HCT116 (cell line): Measurements from ENCODE around the gene RPP21. TPM values are rescaled to one million over a fixed set of nuclear protein-coding genes. Genes with fewer than 3 reads are reported as not detected.

Source experiments
- ATAC-seq: fragments of 200-7000 bp; cut with Tn5 transposase; 2 replicates; pipeline ENCODE4 v1.9.1; 2020; ENCODE audit warnings: mild to moderate bottlenecking, moderate library complexity
- BruUV-seq: library from RNA; stranded (reverse); fragments of 400-500 nt; replicated peaks from 2 replicates; lab custom pipeline; 2021; lab: Mats Ljungman, UMichigan
- CTCF ChIA-PET: fragments of 300-600 bp; sonication (Branson Sonifier 250); formaldehyde crosslinking; loops from one replicate; lab custom pipeline; 2021; ENCODE audit warnings: antibody characterized with exemption; lab: Charles Lee
- POLR2A ChIA-PET: fragments of 300-600, 350-600 bp; sonication (Branson Sonifier 250); formaldehyde crosslinking; loops from one replicate; lab custom pipeline; 2021; ENCODE audit warnings: antibody characterized with exemption; lab: Charles Lee
- RAD21 ChIA-PET, 2 experiments: fragments of 300-600 bp; sonication (Branson Sonifier 250); formaldehyde crosslinking; loops; one replicate each; lab custom pipeline; 2023; ENCODE audit warnings: low total read pairs in 2 of 2; ENCODE audit not compliant: uncharacterized antibody in 2 of 2, unreplicated experiment in 2 of 2, low non-redundant PET in 1 of 2; lab: Charles Lee
- DNase-seq: peaks from one replicate; pipeline ENCODE4 v3.0.0-alpha.2; 2010; ENCODE audit warnings: low read depth, low spot score
- H2AFZ ChIP-seq: fragments of 200-600 bp; shearing (Covaris generic), sonication (generic); 2 replicates; pipeline ENCODE4 v1.6.1; 2017; ENCODE audit warnings: low read depth, mixed run types, mixed read lengths, antibody characterized with exemption, low read length; ENCODE audit not compliant: poor library complexity, severe bottlenecking
- H3K27ac ChIP-seq: 2 replicates; pipeline ENCODE4 v1.5.1; 2012; ENCODE audit warnings: low read depth, low read length
- H3K27me3 ChIP-seq: fragments of 200-600 bp; sonication (generic); 2 replicates; pipeline ENCODE4 v1.6.1; 2016; ENCODE audit warnings: mixed run types, low read length, mixed read lengths; ENCODE audit not compliant: insufficient read depth
- H3K36me3 ChIP-seq, 2 experiments: fragments of 200-500 bp in 1 of 2; fragments of 200-600 bp in 1 of 2; sonication (Bioruptor generic) in 1 of 2; sonication (generic) in 1 of 2; 2 replicates each; pipeline versions ENCODE4 v1.5.1 to v1.6.1; 2014 to 2016; ENCODE audit warnings: low read length in 2 of 2, inconsistent platforms in 1 of 2, mixed read lengths in 1 of 2, mixed run types in 1 of 2; ENCODE audit not compliant: insufficient read depth in 2 of 2, control insufficient read depth in 1 of 2
- H3K4me1 ChIP-seq, 2 experiments: fragments of 200-600 bp in 1 of 2; sonication (generic) in 1 of 2; 2 replicates each; pipeline versions ENCODE4 v1.5.1 to v1.6.1; 2012 to 2017; ENCODE audit warnings: low read length in 2 of 2, inconsistent platforms in 1 of 2, mild to moderate bottlenecking in 1 of 2, mixed read lengths in 1 of 2, mixed run types in 1 of 2, moderate library complexity in 1 of 2; ENCODE audit not compliant: insufficient read depth in 2 of 2, control insufficient read depth in 1 of 2
- H3K4me2 ChIP-seq: fragments of 200-600 bp; sonication (generic); 2 replicates; pipeline ENCODE4 v1.6.1; 2017; ENCODE audit warnings: mixed run types, low read length, mixed read lengths
- H3K4me3 ChIP-seq, 2 experiments: fragments of 200-600 bp in 1 of 2; sonication (generic) in 1 of 2; replicated peaks in 1 of 2; 2 replicates each; pipeline ENCODE4 v1.5.1; 2011 to 2016; ENCODE audit warnings: low read length in 2 of 2, control low read depth in 1 of 2, low read depth in 1 of 2, mild to moderate bottlenecking in 1 of 2, mixed read lengths in 1 of 2, mixed run types in 1 of 2
- H3K79me2 ChIP-seq: fragments of 200-600 bp; sonication (generic); 2 replicates; pipeline ENCODE4 v1.6.1; 2017; ENCODE audit warnings: mild to moderate bottlenecking, mixed run types, low read length, moderate library complexity, mixed read lengths; ENCODE audit not compliant: insufficient read depth
- H3K9ac ChIP-seq: fragments of 200-600 bp; sonication (generic); 2 replicates; pipeline ENCODE4 v1.6.1; 2016; ENCODE audit warnings: low read length, mixed read lengths
- H3K9me2 ChIP-seq: fragments of 200-600 bp; sonication (generic), shearing (Covaris generic); 2 replicates; pipeline ENCODE4 v1.6.1; 2017; ENCODE audit warnings: mixed run types, mild to moderate bottlenecking, moderate library complexity; ENCODE audit not compliant: insufficient read depth
- H3K9me3 ChIP-seq, 2 experiments: fragments of 200-500 bp in 1 of 2; fragments of 200-600 bp in 1 of 2; sonication (Bioruptor generic) in 1 of 2; sonication (generic) in 1 of 2; 2 replicates each; pipeline ENCODE4 v1.6.1; 2014 to 2017; ENCODE audit warnings: low read length in 2 of 2, mixed read lengths in 2 of 2, inconsistent platforms in 1 of 2, low read depth in 1 of 2, mild to moderate bottlenecking in 1 of 2, mixed run types in 1 of 2, moderate library complexity in 1 of 2; ENCODE audit not compliant: control insufficient read depth in 1 of 2, insufficient read depth in 1 of 2
- H4K20me1 ChIP-seq: fragments of 200-600 bp; sonication (generic), shearing (Covaris generic); 2 replicates; pipeline ENCODE4 v1.6.1; 2017; ENCODE audit warnings: mixed run types, mild to moderate bottlenecking, moderate library complexity; ENCODE audit not compliant: insufficient read depth
- CEBPB ChIP-seq: IDR thresholded peaks from 2 replicates; pipeline ENCODE4 v1.6.1; 2012; ENCODE audit warnings: low read depth
- EGR1 ChIP-seq: IDR thresholded peaks from 2 replicates; pipeline ENCODE4 v1.6.1; 2012; ENCODE audit warnings: low read depth
- ELF1 ChIP-seq: IDR thresholded peaks from 2 replicates; pipeline ENCODE4 v1.6.1; 2012; ENCODE audit warnings: low read depth, borderline replicate concordance
- POLR2AphosphoS5 ChIP-seq: IDR thresholded peaks from 2 replicates; pipeline ENCODE4 v1.6.1; 2011; ENCODE audit warnings: mild to moderate bottlenecking, low read depth, low read length, moderate library complexity
- SIN3A ChIP-seq: IDR thresholded peaks from 2 replicates; pipeline ENCODE4 v1.6.1; 2012; ENCODE audit warnings: low read depth
- YY1 ChIP-seq: IDR thresholded peaks from 2 replicates; pipeline ENCODE4 v1.6.1; 2011; ENCODE audit warnings: low read length, low read depth, moderate library complexity, mild to moderate bottlenecking; ENCODE audit not compliant: insufficient replicate concordance; ENCODE audit errors: extremely low read depth
- ZFX ChIP-seq: fragments of 450-650 bp; IDR thresholded peaks from 2 replicates; pipeline ENCODE4 v1.6.1; 2017
- intact Hi-C: fragments of 100-400 bp; cut with micrococcal nuclease; formaldehyde crosslinking; loops from 2 replicates; pipeline ENCODE4 v1.10.0; 2022
- total RNA-seq: library from RNA; stranded (reverse); gene quantifications from one replicate; pipeline ENCODE4 v1.2.1, GENCODE V29; 2021; ENCODE audit not compliant: unreplicated experiment
- TF ChIP-seq, protein P1 (sequence below): IDR thresholded peaks from 2 replicates; pipeline ENCODE4 v1.6.1; 2012

RPP21 gene
- total RNA-seq, 1 experiment from 2014 or later = 70.4 TPM

DNA sequence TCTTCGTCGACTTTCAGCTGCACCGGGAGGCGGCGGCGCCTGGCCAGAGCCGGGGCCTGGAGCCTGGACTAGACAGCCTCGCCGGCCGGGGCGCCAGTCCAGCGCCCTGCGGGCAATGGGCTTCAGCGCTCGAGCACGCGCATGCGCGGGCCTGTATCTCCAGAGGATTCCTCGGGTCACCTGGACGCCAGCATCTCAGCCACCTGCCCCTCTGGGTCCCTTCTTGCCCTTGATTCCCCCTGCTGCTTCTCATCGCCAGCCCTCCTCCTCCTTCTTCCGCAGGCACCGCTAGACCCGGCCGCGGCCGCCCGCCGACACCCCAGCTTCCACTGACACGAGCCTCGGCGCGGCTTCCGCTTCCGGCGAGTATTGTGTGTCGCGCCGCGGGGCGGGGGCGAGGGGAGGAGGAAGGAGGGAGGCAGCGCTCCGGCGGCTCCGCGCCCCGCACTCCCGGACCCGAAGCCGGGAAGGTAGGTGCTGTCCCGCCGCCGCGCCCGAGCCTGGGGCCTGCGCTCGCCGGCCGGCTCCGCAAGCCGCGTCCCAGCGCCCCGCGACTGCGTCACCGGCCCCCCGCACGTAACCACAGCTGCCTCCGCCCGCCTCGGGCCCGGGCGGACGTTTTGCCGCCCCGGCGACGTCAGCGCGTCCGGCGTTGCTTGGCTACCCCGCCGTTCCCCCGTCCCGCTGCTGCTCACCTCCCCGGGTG, 18.3 kb upstream of the RPP21 start, which contains the start of gene TRIM39:
Gene TRIM39, plus strand, starts transcription at position 402 of the 706 bp plus-strand sequence. CDS start 2,391 bp downstream, outside the sequence.
- CTCF ChIA-PET = interaction anchor here (1.0 to 1.7 kb wide), 5 partner anchors 31 to 215 kb away, joined by 3 to 5 read pairs (median 4); no protein-coding TSS in a partner anchor
- RAD21 ChIA-PET = interaction anchor here in 1 of 2 experiments (0.9 kb wide), 1 partner anchor 89 kb away, joined by 5 read pairs; no protein-coding TSS in a partner anchor
- TF ChIP-seq CEBPB = no peak
- peak; percentile 77 for TF ChIP-seq EGR1
- TF ChIP-seq POLR2AphosphoS5 = peak; percentile 55
- peak; percentile 77 for TF ChIP-seq ELF1
- TF ChIP-seq SIN3A = no peak
- TF ChIP-seq ZFX = peak; percentile 75
- TF ChIP-seq, protein P1, sequence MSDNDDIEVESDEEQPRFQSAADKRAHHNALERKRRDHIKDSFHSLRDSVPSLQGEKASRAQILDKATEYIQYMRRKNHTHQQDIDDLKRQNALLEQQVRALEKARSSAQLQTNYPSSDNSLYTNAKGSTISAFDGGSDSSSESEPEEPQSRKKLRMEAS = peak; percentile 73
- no peak for TF ChIP-seq YY1
- TF ChIP-seq, all 23 proteins: peak for 5
- peak within 1 kb of the TSS; percentile 97 for H3K4me2 ChIP-seq
- peak; percentile 79 for ATAC-seq
- POLR2A ChIA-PET = interaction anchor here (0.8 to 1.6 kb wide), 5 partner anchors 10 to 113 kb away, joined by 3 to 4 read pairs (median 3); partner anchors contain the start of gene TRIM26
- intact Hi-C loops = loop anchor here (1.0 kb wide), 1 partner anchor 223 kb away; no protein-coding TSS in a partner anchor
- H3K4me3 ChIP-seq = peak within 1 kb of the TSS; percentile 77 to 93
- BruUV-seq = no TSS peak
- H3K79me2 ChIP-seq = peaks cover 48% of the 10 kb centered on the region
- no peak within 1 kb of the TSS for H2AFZ ChIP-seq
- peaks cover 18% of the 10 kb centered on the region; the same call in 1 of the 2 replicates for H4K20me1 ChIP-seq
- H3K27ac ChIP-seq = peak within 1 kb of the TSS; percentile 80
- H3K9ac ChIP-seq = peak within 1 kb of the TSS; percentile 83
- DNase-seq = peak; percentile 59
- no peaks in the 10 kb centered on the region for H3K9me2 ChIP-seq
- peaks cover 9 to 24% of the 10 kb centered on the region in 2 experiments for H3K4me1 ChIP-seq
- H3K27me3 ChIP-seq = no peaks in the 10 kb centered on the region
- H3K36me3 ChIP-seq = peaks cover 0 to 3% of the 10 kb centered on the region in 2 experiments; a peak in 2 of 4 replicates
- no peaks in the 10 kb centered on the region for H3K9me3 ChIP-seq
